K562 (cell line): ENCODE data around the gene TTLL10. TPM values are rescaled to one million over a fixed set of nuclear protein-coding genes. Genes with fewer than 3 reads are reported as not detected.

ENCODE experiments used
- ATAC-seq: fragments of 200-7000 bp; cut with Tn5 transposase; 3 replicates; pipeline ENCODE4 v1.9.1; 2020; ENCODE audit warnings: moderate library complexity
- BruUV-seq: library from RNA; stranded (reverse); fragments of 400-500 nt; replicated peaks from 2 replicates; lab custom pipeline; 2021; lab: Mats Ljungman, UMichigan
- CTCF ChIA-PET: fragments of 300-600 bp; formaldehyde crosslinking; extraction: SDS; loops from one replicate; lab custom pipeline; 2021; ENCODE audit warnings: low intra/inter-chr PET ratio; lab: Yijun Ruan, JAX
- POLR2A ChIA-PET: fragments of 300-600, 350-650 bp; sonication (Branson Sonifier 250); formaldehyde crosslinking; extraction: SDS; loops from one replicate; lab custom pipeline; 2021; ENCODE audit warnings: antibody characterized with exemption, inconsistent platforms; lab: Yijun Ruan, JAX
- DNase-seq, 4 experiments: peaks; one replicate each; pipeline versions ENCODE4 v3.0.0 to v3.0.0-alpha.2; 2011 to 2018; ENCODE audit warnings: low spot score in 3 of 4, mixed read lengths in 3 of 4; ENCODE audit errors: extremely low read depth in 1 of 4
- FAIRE-seq: peaks from 2 replicates; lab custom pipeline; 2011; peaks lifted over from hg19 to GRCh38; lab: Jason Lieb, UNC
- H2AFZ ChIP-seq: 2 replicates; pipeline ENCODE4 v1.6.0; 2011; ENCODE audit warnings: low read depth, low read length, control low read depth, inconsistent platforms
- H3K27ac ChIP-seq: fragments of 200-600 bp; 3 replicates; pipeline ENCODE4 v1.8.0; 2011; ENCODE audit warnings: low read depth, mild to moderate bottlenecking, control low read depth, inconsistent platforms, low read length, moderate library complexity, mixed read lengths; ENCODE audit errors: extremely low read depth
- H3K27me3 ChIP-seq, 2 experiments: fragments of 300-600 bp in 1 of 2; 2 replicates in 1 of 2; 3 replicates in 1 of 2; pipeline versions ENCODE4 v1.6.0 to v1.8.0; 2011; ENCODE audit warnings: inconsistent platforms in 2 of 2, low read length in 2 of 2, mild to moderate bottlenecking in 1 of 2, mixed read lengths in 1 of 2, moderate library complexity in 1 of 2; ENCODE audit not compliant: control insufficient read depth in 2 of 2, insufficient read depth in 2 of 2
- H3K36me3 ChIP-seq: fragments of 300-600 bp; 3 replicates; pipeline ENCODE4 v1.8.0; 2011; ENCODE audit warnings: mild to moderate bottlenecking, low read length, inconsistent platforms; ENCODE audit not compliant: control insufficient read depth, insufficient read depth
- H3K4me1 ChIP-seq, 2 experiments: fragments of 200-600 bp in 1 of 2; replicated peaks in 1 of 2; 2 replicates in 1 of 2; 3 replicates in 1 of 2; pipeline versions ENCODE4 v1.5.1 to v1.8.0; 2011; ENCODE audit warnings: inconsistent platforms in 2 of 2, low read length in 2 of 2, mild to moderate bottlenecking in 1 of 2, mixed read lengths in 1 of 2, moderate library complexity in 1 of 2; ENCODE audit not compliant: control insufficient read depth in 2 of 2, insufficient read depth in 2 of 2
- H3K4me2 ChIP-seq: 2 replicates; pipeline ENCODE4 v1.6.1; 2011; ENCODE audit warnings: low read length, control low read depth, inconsistent platforms, mixed read lengths; ENCODE audit not compliant: insufficient read depth
- H3K4me3 ChIP-seq: fragments of 200-600 bp; sonication (generic), shearing (Covaris generic); 2 replicates; pipeline ENCODE4 v1.5.1; 2016; ENCODE audit warnings: control low read depth, inconsistent platforms
- H3K79me2 ChIP-seq: fragments of 200-600 bp; 3 replicates; pipeline ENCODE4 v1.8.0; 2011; ENCODE audit warnings: low read length, inconsistent platforms; ENCODE audit not compliant: control insufficient read depth, insufficient read depth
- H3K9ac ChIP-seq, 2 experiments: 2 replicates each; pipeline versions ENCODE4 v1.6.0 to v1.6.1; 2011; ENCODE audit warnings: low read depth in 2 of 2, low read length in 2 of 2, control low read depth in 1 of 2, inconsistent platforms in 1 of 2, mild to moderate bottlenecking in 1 of 2, mixed read lengths in 1 of 2; ENCODE audit not compliant: insufficient read depth in 1 of 2
- H3K9me1 ChIP-seq: one replicate; pipeline ENCODE4 v1.6.0; 2011; ENCODE audit warnings: inconsistent platforms, mild to moderate bottlenecking, low read length, moderate library complexity; ENCODE audit not compliant: control insufficient read depth, insufficient read depth
- H3K9me3 ChIP-seq: replicated peaks from 2 replicates; pipeline ENCODE4 v1.5.1; 2011; ENCODE audit warnings: low read depth, low read length, inconsistent platforms; ENCODE audit not compliant: control insufficient read depth, insufficient read depth
- H4K20me1 ChIP-seq: replicated peaks from 2 replicates; pipeline ENCODE4 v1.6.1; 2011; ENCODE audit warnings: low read length, inconsistent platforms, mixed read lengths; ENCODE audit not compliant: control insufficient read depth, insufficient read depth
- CBX3 ChIP-seq, 2 experiments: IDR thresholded peaks; 1 replicate in 1 of 2; 2 replicates in 1 of 2; pipeline ENCODE4 v1.6.1; 2012; ENCODE audit warnings: inconsistent platforms in 2 of 2, low read length in 2 of 2, borderline replicate concordance in 1 of 2, control low read depth in 1 of 2
- FIP1L1 ChIP-seq: fragments of 200-400 bp; formaldehyde crosslinking; IDR thresholded peaks from 2 replicates; pipeline ENCODE4 v1.6.1; 2018; ENCODE audit warnings: mild to moderate bottlenecking, low read depth, low read length; ENCODE audit not compliant: poor library complexity, severe bottlenecking
- POLR2G ChIP-seq: fragments of 200-400 bp; formaldehyde crosslinking; IDR thresholded peaks from 2 replicates; pipeline ENCODE4 v1.6.1; 2017; ENCODE audit warnings: low read depth, mild to moderate bottlenecking, antibody characterized with exemption, low read length, moderate library complexity
- WGBS: fragments of 100-300 bp; shearing (Covaris generic); methylation state at CpG from one replicate; pipeline ENCODE4 v1.1.6; 2016; ENCODE audit warnings: low coverage, mixed read lengths; ENCODE audit not compliant: insufficient coverage; ENCODE audit errors: missing lambda C conversion rate; 5-methylcytosine and 5-hydroxymethylcytosine counted together
- in situ Hi-C: fragments of 300-500 bp; cut with MboI; formaldehyde crosslinking; loops from 4 replicates; pipeline ENCODE4 v1.15.0; 2018; ENCODE audit warnings: inconsistent platforms, mixed read lengths
- intact Hi-C: fragments of 100-400 bp; cut with micrococcal nuclease; formaldehyde crosslinking; loops from 2 replicates; pipeline ENCODE4 v1.14.2; 2022
- microRNA counts: library from miRNA; unstranded; fragments of <30 nt; microRNA quantifications from one replicate; lab custom pipeline; 2016
- microRNA-seq: library from miRNA; unstranded; fragments of <30 nt; microRNA quantifications from one replicate; pipeline ENCODE4, GENCODE V29; 2018; ENCODE audit warnings: borderline microRNAs expressed
- polyA plus RNA-seq, 8 experiments: library from polyadenylated mRNA; depleted of rRNA in 4 of 8; stranded (reverse) in 5 of 8; unstranded in 3 of 8; fragments of >200 nt; fragmentation: Nextera tagmentation in 2 of 8; fragmentation: Illumina TruSeq in 1 of 8; extraction: Ambion mirVana in 2 of 8; extraction: Trizol in 1 of 8; gene quantifications; 2 replicates each; pipeline versions ENCODE4 v1.2.1 to v1.2.3, GENCODE V29; 2011 to 2014; ENCODE audit warnings: inconsistent platforms in 1 of 8, missing spikeins in 1 of 8
- small RNA-seq: library from RNA; depleted of rRNA; stranded (forward); fragments of <200 nt; gene quantifications from one replicate; pipeline ENCODE3, GENCODE V24; 2014
- total RNA-seq, 7 experiments: library from RNA; depleted of rRNA in 6 of 7; stranded (reverse); fragments of >200 nt in 6 of 7; fragmentation: Illumina TruSeq in 2 of 7; extraction: Trizol in 2 of 7; gene quantifications; 2 replicates each; pipeline versions ENCODE4 v1.2.1 to v1.2.3, GENCODE V29; 2011 to 2021; ENCODE audit warnings: low replicate concordance in 1 of 7

TTLL10 gene
- total and polyA plus RNA-seq, 9 of the 15 experiments (the other 6 are each of a cell fraction or from before 2014, with no cell fraction given) = not detected

GRCh38 chr1:1247341-1247913, 73.7 kb downstream of the TTLL10 start:
- H3K4me3 ChIP-seq = no peak overlapping the region
- H3K36me3 ChIP-seq = peaks cover 7% of the 10 kb centered on the region; the same call in 1 of the 3 replicates
- H3K79me2 ChIP-seq = no peaks in the 10 kb centered on the region
- CTCF ChIA-PET = no interaction called here
- H3K4me1 ChIP-seq = peaks cover 0 to 57% of the 10 kb centered on the region in 2 experiments; a peak in 3 of 5 replicates
- H3K27me3 ChIP-seq = no peaks in the 10 kb centered on the region
- H3K9me1 ChIP-seq = no peaks in the 10 kb centered on the region
- in situ Hi-C loops = no loop called here
- peak overlapping the region in 1 of 2 experiments; percentile 20; a peak in 1 of 4 replicates for H3K9ac ChIP-seq
- H4K20me1 ChIP-seq = no peaks in the 10 kb centered on the region
- FAIRE-seq (no peak), DNase-seq (no peak), ATAC-seq (no peak)
- no peaks in the 10 kb centered on the region for H3K9me3 ChIP-seq
- no peak for TF ChIP-seq CBX3 (IDR thresholded peaks at IDR 0.05; ENCODE audit: borderline replicate concordance in 1 of 2, low read length in 2 of 2)
- peak; percentile 21 for TF ChIP-seq FIP1L1
- TF ChIP-seq POLR2G = peak; percentile 28
- WGBS = 75% methylated on average over 24 of the region's 25 CpGs
- H3K4me2 ChIP-seq = no peak overlapping the region
- no TSS peak for BruUV-seq
- intact Hi-C loops = no loop called here
- H3K27ac ChIP-seq = no peak overlapping the region
- POLR2A ChIA-PET = interaction anchor here (0.6 kb wide), 1 partner anchor 89 kb away, joined by 4 read pairs; no protein-coding TSS in a partner anchor
- no peak overlapping the region for H2AFZ ChIP-seq

MicroRNAs within 50 kb of the gene (microRNA counts, 767-probe panel; counts per million panel counts)
- microRNA hsa-miR-200a-3p (lab: Ali Mortazavi, UCI) (1,139 counts per million, percentile 25 among the panel's probes with 10 or more counts), microRNA hsa-miR-200b-3p (lab: Ali Mortazavi, UCI) (not detected), microRNA hsa-miR-429 (lab: Ali Mortazavi, UCI) (not detected)

Small RNA genes lying within 50 kb of the gene (microRNA-seq; reads per million reads assigned to microRNA genes)
- 0.73 reads per million for gene MIR200A
- 4.9 reads per million, percentile 46 among the genes with 10 or more reads in this experiment for gene MIR200B
- 0.55 reads per million for gene MIR429

Small RNA genes lying within 50 kb of the gene (small RNA-seq; reads per million reads assigned to genes)
- gene MIR200A = not detected
- gene MIR200B = 0.15 reads per million
- not detected for gene MIR429

Other genes with a start within 250 kb of the TTLL10 start
Only the 7 nearest of the 28 such genes appear.
- gene RNF223, start 99.6 kb upstream of the TTLL10 start, total RNA-seq (2014; rRNA removed) = 0.32 TPM in 1 of 2 replicates, not detected in the other
- gene RNF223, start 99.6 kb upstream of the TTLL10 start, total RNA-seq (2014; rRNA removed; fragmentation: Illumina TruSeq; extraction: Trizol) = not detected in 2 replicates
- gene RNF223, start 99.6 kb upstream of the TTLL10 start, total RNA-seq (2015; rRNA removed; fragmentation: Illumina TruSeq; extraction: Trizol) = not detected in 2 replicates
- not detected in 2 replicates for gene RNF223, start 99.6 kb upstream of the TTLL10 start, total RNA-seq (2021)
- 0.04 TPM in 2 replicates for gene RNF223, start 99.6 kb upstream of the TTLL10 start, polyA plus RNA-seq (2011; rRNA removed)
- not detected in 2 replicates for gene RNF223, start 99.6 kb upstream of the TTLL10 start, polyA plus RNA-seq (2014; fragmentation: Illumina TruSeq; extraction: Trizol)
- not detected for gene RNF223, start 99.6 kb upstream of the TTLL10 start, polyA plus RNA-seq (2014; fragmentation: Nextera tagmentation; extraction: Ambion mirVana)
- not detected in 2 replicates for gene RNF223, start 99.6 kb upstream of the TTLL10 start, polyA plus RNA-seq (2014; rRNA removed)
- gene C1orf159, start 57.8 kb upstream of the TTLL10 start, total RNA-seq (2014; rRNA removed) = 34.0 and 50.2 TPM in 2 replicates
- 1.0 and 1.4 TPM in 2 replicates for gene C1orf159, start 57.8 kb upstream of the TTLL10 start, total RNA-seq (2014; rRNA removed; fragmentation: Illumina TruSeq; extraction: Trizol)
- gene C1orf159, start 57.8 kb upstream of the TTLL10 start, total RNA-seq (2015; rRNA removed; fragmentation: Illumina TruSeq; extraction: Trizol) = 10.6 and 12.2 TPM in 2 replicates
- gene C1orf159, start 57.8 kb upstream of the TTLL10 start, total RNA-seq (2021) = 42.3 and 46.4 TPM in 2 replicates
- gene C1orf159, start 57.8 kb upstream of the TTLL10 start, polyA plus RNA-seq (2011; rRNA removed) = 13.2 and 23.8 TPM in 2 replicates
- 6.3 and 17.8 TPM in 2 replicates for gene C1orf159, start 57.8 kb upstream of the TTLL10 start, polyA plus RNA-seq (2014; fragmentation: Illumina TruSeq; extraction: Trizol)
- gene C1orf159, start 57.8 kb upstream of the TTLL10 start, polyA plus RNA-seq (2014; fragmentation: Nextera tagmentation; extraction: Ambion mirVana) = under 1 TPM; 0.28 to 0.60 TPM
- gene C1orf159, start 57.8 kb upstream of the TTLL10 start, polyA plus RNA-seq (2014; rRNA removed) = 52.8 and 54.9 TPM in 2 replicates
- not detected in 2 replicates for gene TNFRSF18, start 32.7 kb downstream of the TTLL10 start, total RNA-seq (2014; rRNA removed)
- not detected in 2 replicates for gene TNFRSF18, start 32.7 kb downstream of the TTLL10 start, total RNA-seq (2014; rRNA removed; fragmentation: Illumina TruSeq; extraction: Trizol)
- not detected in 2 replicates for gene TNFRSF18, start 32.7 kb downstream of the TTLL10 start, total RNA-seq (2015; rRNA removed; fragmentation: Illumina TruSeq; extraction: Trizol)
- gene TNFRSF18, start 32.7 kb downstream of the TTLL10 start, total RNA-seq (2021) = 0.27 TPM in 1 of 2 replicates, not detected in the other
- not detected in 2 replicates for gene TNFRSF18, start 32.7 kb downstream of the TTLL10 start, polyA plus RNA-seq (2011; rRNA removed)
- gene TNFRSF18, start 32.7 kb downstream of the TTLL10 start, polyA plus RNA-seq (2014; fragmentation: Illumina TruSeq; extraction: Trizol) = not detected in 2 replicates
- not detected for gene TNFRSF18, start 32.7 kb downstream of the TTLL10 start, polyA plus RNA-seq (2014; fragmentation: Nextera tagmentation; extraction: Ambion mirVana)
- 0.24 TPM in 1 of 2 replicates, not detected in the other for gene TNFRSF18, start 32.7 kb downstream of the TTLL10 start, polyA plus RNA-seq (2014; rRNA removed)
- 0.23 TPM in 1 of 2 replicates, not detected in the other for gene TNFRSF4, start 40.3 kb downstream of the TTLL10 start, total RNA-seq (2014; rRNA removed)
- not detected in 2 replicates for gene TNFRSF4, start 40.3 kb downstream of the TTLL10 start, total RNA-seq (2014; rRNA removed; fragmentation: Illumina TruSeq; extraction: Trizol)
- 0.07 TPM in 1 of 2 replicates, not detected in the other for gene TNFRSF4, start 40.3 kb downstream of the TTLL10 start, total RNA-seq (2015; rRNA removed; fragmentation: Illumina TruSeq; extraction: Trizol)
- 0.44 and 0.47 TPM in 2 replicates for gene TNFRSF4, start 40.3 kb downstream of the TTLL10 start, total RNA-seq (2021)
- gene TNFRSF4, start 40.3 kb downstream of the TTLL10 start, polyA plus RNA-seq (2011; rRNA removed) = 0.08 TPM in 1 of 2 replicates, not detected in the other
- not detected in 2 replicates for gene TNFRSF4, start 40.3 kb downstream of the TTLL10 start, polyA plus RNA-seq (2014; fragmentation: Illumina TruSeq; extraction: Trizol)
- not detected for gene TNFRSF4, start 40.3 kb downstream of the TTLL10 start, polyA plus RNA-seq (2014; fragmentation: Nextera tagmentation; extraction: Ambion mirVana)
- 0.16 TPM in 1 of 2 replicates, not detected in the other for gene TNFRSF4, start 40.3 kb downstream of the TTLL10 start, polyA plus RNA-seq (2014; rRNA removed)
- 82.6 and 118 TPM in 2 replicates for gene SDF4, start 58.1 kb downstream of the TTLL10 start, total RNA-seq (2014; rRNA removed)
- 18.1 and 30.3 TPM in 2 replicates for gene SDF4, start 58.1 kb downstream of the TTLL10 start, total RNA-seq (2014; rRNA removed; fragmentation: Illumina TruSeq; extraction: Trizol)
- gene SDF4, start 58.1 kb downstream of the TTLL10 start, total RNA-seq (2015; rRNA removed; fragmentation: Illumina TruSeq; extraction: Trizol) = 62.2 and 65.2 TPM in 2 replicates
- gene SDF4, start 58.1 kb downstream of the TTLL10 start, total RNA-seq (2021) = 152 and 160 TPM in 2 replicates
- gene SDF4, start 58.1 kb downstream of the TTLL10 start, polyA plus RNA-seq (2011; rRNA removed) = 43.8 and 77.2 TPM in 2 replicates
- gene SDF4, start 58.1 kb downstream of the TTLL10 start, polyA plus RNA-seq (2014; fragmentation: Illumina TruSeq; extraction: Trizol) = 66.0 and 88.1 TPM in 2 replicates
- gene SDF4, start 58.1 kb downstream of the TTLL10 start, polyA plus RNA-seq (2014; fragmentation: Nextera tagmentation; extraction: Ambion mirVana) = 1 to 10 TPM in 1 of 2 experiments, under 1 TPM in 1; 0.35 to 4.9 TPM
- gene SDF4, start 58.1 kb downstream of the TTLL10 start, polyA plus RNA-seq (2014; rRNA removed) = 93.4 and 101 TPM in 2 replicates
- 29.8 and 33.0 TPM in 2 replicates for gene B3GALT6, start 58.4 kb downstream of the TTLL10 start, total RNA-seq (2014; rRNA removed)
- 6.8 and 9.0 TPM in 2 replicates for gene B3GALT6, start 58.4 kb downstream of the TTLL10 start, total RNA-seq (2014; rRNA removed; fragmentation: Illumina TruSeq; extraction: Trizol)
- gene B3GALT6, start 58.4 kb downstream of the TTLL10 start, total RNA-seq (2015; rRNA removed; fragmentation: Illumina TruSeq; extraction: Trizol) = 12.8 and 13.9 TPM in 2 replicates
- gene B3GALT6, start 58.4 kb downstream of the TTLL10 start, total RNA-seq (2021) = 27.9 and 28.1 TPM in 2 replicates
- gene B3GALT6, start 58.4 kb downstream of the TTLL10 start, polyA plus RNA-seq (2011; rRNA removed) = 5.6 and 7.8 TPM in 2 replicates
- 8.4 and 9.9 TPM in 2 replicates for gene B3GALT6, start 58.4 kb downstream of the TTLL10 start, polyA plus RNA-seq (2014; fragmentation: Illumina TruSeq; extraction: Trizol)
- 1 to 10 TPM in 1 of 2 experiments, under 1 TPM in 1; 0.68 to 1.0 TPM for gene B3GALT6, start 58.4 kb downstream of the TTLL10 start, polyA plus RNA-seq (2014; fragmentation: Nextera tagmentation; extraction: Ambion mirVana)
- gene B3GALT6, start 58.4 kb downstream of the TTLL10 start, polyA plus RNA-seq (2014; rRNA removed) = 15.8 and 17.2 TPM in 2 replicates
- gene C1QTNF12, start 72.8 kb downstream of the TTLL10 start, total RNA-seq (2014; rRNA removed) = 1.3 and 1.6 TPM in 2 replicates
- not detected in 2 replicates for gene C1QTNF12, start 72.8 kb downstream of the TTLL10 start, total RNA-seq (2014; rRNA removed; fragmentation: Illumina TruSeq; extraction: Trizol)
- gene C1QTNF12, start 72.8 kb downstream of the TTLL10 start, total RNA-seq (2015; rRNA removed; fragmentation: Illumina TruSeq; extraction: Trizol) = 0.58 and 0.75 TPM in 2 replicates
- 2.2 and 3.7 TPM in 2 replicates for gene C1QTNF12, start 72.8 kb downstream of the TTLL10 start, total RNA-seq (2021)
- gene C1QTNF12, start 72.8 kb downstream of the TTLL10 start, polyA plus RNA-seq (2011; rRNA removed) = 0.43 and 1.1 TPM in 2 replicates
- 1.1 TPM in 1 of 2 replicates, not detected in the other for gene C1QTNF12, start 72.8 kb downstream of the TTLL10 start, polyA plus RNA-seq (2014; fragmentation: Illumina TruSeq; extraction: Trizol)
- under 1 TPM in 1 of 2 experiments, not detected in 1; 0.11 TPM for gene C1QTNF12, start 72.8 kb downstream of the TTLL10 start, polyA plus RNA-seq (2014; fragmentation: Nextera tagmentation; extraction: Ambion mirVana)
- gene C1QTNF12, start 72.8 kb downstream of the TTLL10 start, polyA plus RNA-seq (2014; rRNA removed) = 1.3 and 4.3 TPM in 2 replicates